Activated CD4-positive, alpha-beta T cell treated with anti-CD3 and anti-CD28 coated beads for 36 hours (primary cell): ENCODE results near the gene CD24. TPM values are rescaled to one million over a fixed set of nuclear protein-coding genes. Genes with fewer than 3 reads are reported as not detected.
"Not testable (repeated sequence)": the region's sequence is repeated elsewhere in the genome, so short reads cannot be mapped to it uniquely, and the experiment has no call there.

Experiments
- ATAC-seq: fragments of 200-7000 bp; cut with Tn5 transposase; one replicate; pipeline ENCODE4 v1.10.0; 2021; ENCODE audit warnings: mild to moderate bottlenecking, moderate library complexity
- CTCF ChIA-PET: fragments of 350-600 bp; sonication (Branson Sonifier 250); formaldehyde crosslinking; loops from one replicate; lab custom pipeline; 2021; ENCODE audit warnings: antibody characterized with exemption; lab: Charles Lee
- POLR2A ChIA-PET: fragments of 350-600 bp; sonication (Branson Sonifier 250); formaldehyde crosslinking; loops from one replicate; lab custom pipeline; 2021; ENCODE audit warnings: antibody characterized with exemption, inconsistent platforms; lab: Charles Lee
- DNase-seq: peaks from one replicate; pipeline ENCODE4 v3.0.0-alpha.2; 2020
- H3K27ac Mint-ChIP-seq: one replicate; pipeline ENCODE4 v1.8.0; 2021; ENCODE audit warnings: mixed read lengths
- H3K27me3 Mint-ChIP-seq: one replicate; pipeline ENCODE4 v1.8.0; 2021; ENCODE audit warnings: mixed read lengths
- H3K36me3 Mint-ChIP-seq: one replicate; pipeline ENCODE4 v1.8.0; 2021; ENCODE audit warnings: low read depth, mixed read lengths
- H3K4me1 Mint-ChIP-seq: one replicate; pipeline ENCODE4 v1.8.0; 2021; ENCODE audit warnings: mixed read lengths
- H3K4me3 Mint-ChIP-seq: one replicate; pipeline ENCODE4 v1.8.0; 2021; ENCODE audit warnings: mild to moderate bottlenecking, moderate library complexity, mixed read lengths
- H3K9me3 Mint-ChIP-seq: one replicate; pipeline ENCODE4 v1.8.0; 2021; ENCODE audit warnings: low read depth, mixed read lengths
- intact Hi-C, 2 experiments: fragments of 100-400 bp; cut with DNase I in 1 of 2; cut with micrococcal nuclease in 1 of 2; formaldehyde crosslinking; loops; one replicate each; pipeline versions ENCODE4 v1.14.2 to v1.15.1; 2022 to 2024; cut with DNase I, micrococcal nuclease
- total RNA-seq, 2 experiments: library from RNA; stranded (reverse); gene quantifications; one replicate each; pipeline ENCODE4 v1.2.3, GENCODE V29; 2021

Gene CD24
- total RNA-seq, 2 experiments from 2014 or later = 0.21 TPM; not detected in 1

GRCh38 chr6:106980926-106981325 lies 6.4 kb upstream of the CD24 start:
- no peaks in the 10 kb centered on the region for H3K36me3 Mint-ChIP-seq
- ATAC-seq (no peak), DNase-seq (no peak)
- ChIA-PET CTCF (interaction anchor here (0.8 to 1.1 kb wide), 2 partner anchors 297 to 701 kb away, joined by 3 to 4 read pairs; no protein-coding TSS in a partner anchor), POLR2A (no interaction called here)
- H3K27ac Mint-ChIP-seq = no peak overlapping the region
- H3K27me3 Mint-ChIP-seq = peaks cover 28% of the 10 kb centered on the region
- H3K9me3 Mint-ChIP-seq = no peaks in the 10 kb centered on the region
- no peak overlapping the region for H3K4me3 Mint-ChIP-seq
- intact Hi-C loops = no loop called here
- H3K4me1 Mint-ChIP-seq = peaks cover 2% of the 10 kb centered on the region

- H3K4me1 Mint-ChIP-seq = peaks cover 5% of the 10 kb centered on the region
- intact Hi-C loops = loop anchor here (1.0 to 10.0 kb wide), 8 partner anchors 371 to 644 kb away; partner anchors contain the start of gene CRYBG1 (in 1 of the 2)
- DNase-seq = peak; percentile 91
- peaks cover 29% of the 10 kb centered on the region for H3K27me3 Mint-ChIP-seq
- peak; percentile 60 for ATAC-seq
- no peak overlapping the region for H3K27ac Mint-ChIP-seq
- H3K9me3 Mint-ChIP-seq = no peaks in the 10 kb centered on the region
- POLR2A ChIA-PET = interaction anchor here (0.5 to 0.7 kb wide), 3 partner anchors 110 to 383 kb away, joined by 3 to 5 read pairs (median 3); no protein-coding TSS in a partner anchor
- no peaks in the 10 kb centered on the region for H3K36me3 Mint-ChIP-seq
- no peak overlapping the region for H3K4me3 Mint-ChIP-seq
- CTCF ChIA-PET = interaction anchor here (0.5 to 1.5 kb wide), 43 partner anchors 10 to 646 kb away, joined by 3 to 19 read pairs (median 4); partner anchors contain the start of genes CRYBG1, QRSL1 and RTN4IP1
Measured at GRCh38 chr6:106979435-106979884, 4.9 kb upstream of the CD24 start.

GRCh38 chr6:106977246-106977645 lies 2.7 kb upstream of the CD24 start:
- Mint-ChIP-seq H3K36me3 (no peaks in the 10 kb centered on the region), H3K9me3 (no peaks in the 10 kb centered on the region), H3K4me3 (no peak overlapping the region), H3K4me1 (peaks cover 11% of the 10 kb centered on the region), H3K27ac (no peak overlapping the region), H3K27me3 (peaks cover 44% of the 10 kb centered on the region)
- ATAC-seq (no peak), DNase-seq (no peak)
- intact Hi-C loops = loop anchor here (5.0 to 10.0 kb wide), 2 partner anchors 410 to 612 kb away; partner anchors contain the start of gene CRYBG1 (in 1 of the 2)
- CTCF ChIA-PET = interaction anchor here (0.9 to 1.7 kb wide), 4 partner anchors 12 to 369 kb away, joined by 3 to 7 read pairs (median 6); no protein-coding TSS in a partner anchor
- POLR2A ChIA-PET = interaction anchor here (0.6 kb wide), 2 partner anchors 32 to 482 kb away, joined by 3 to 8 read pairs; no protein-coding TSS in a partner anchor

- H3K27ac Mint-ChIP-seq = no peak overlapping the region
- intact Hi-C loops = loop anchor here (5.0 to 10.0 kb wide), 2 partner anchors 409 to 611 kb away; partner anchors contain the start of gene CRYBG1 (in 1 of the 2)
- CTCF ChIA-PET = interaction anchor here (0.6 to 1.7 kb wide), 3 partner anchors 182 to 368 kb away, joined by 3 to 7 read pairs (median 3); no protein-coding TSS in a partner anchor
- H3K36me3 Mint-ChIP-seq = no peaks in the 10 kb centered on the region
- peaks cover 50% of the 10 kb centered on the region for H3K27me3 Mint-ChIP-seq
- DNase-seq (no peak), ATAC-seq (no peak)
- POLR2A ChIA-PET = no interaction called here
- H3K9me3 Mint-ChIP-seq = no peaks in the 10 kb centered on the region
- H3K4me1 Mint-ChIP-seq = peaks cover 11% of the 10 kb centered on the region
- H3K4me3 Mint-ChIP-seq = no peak overlapping the region
Measured at GRCh38 chr6:106976270-106976669, 1.7 kb upstream of the CD24 start.

GRCh38 chr6:106975738-106976064 lies 1.2 kb upstream of the CD24 start:
- DNase-seq = no peak
- no peaks in the 10 kb centered on the region for H3K9me3 Mint-ChIP-seq
- H3K4me1 Mint-ChIP-seq = peaks cover 11% of the 10 kb centered on the region
- peaks cover 49% of the 10 kb centered on the region for H3K27me3 Mint-ChIP-seq
- no peaks in the 10 kb centered on the region for H3K36me3 Mint-ChIP-seq
- no peak overlapping the region for H3K27ac Mint-ChIP-seq
- intact Hi-C loops = loop anchor here (1.0 to 10.0 kb wide), 3 partner anchors 408 to 611 kb away; partner anchors contain the start of gene CRYBG1 (in 1 of the 2)
- CTCF ChIA-PET = interaction anchor here (0.6 kb wide), 1 partner anchor 231 kb away, joined by 3 read pairs; no protein-coding TSS in a partner anchor
- ATAC-seq = no peak
- peak overlapping the region; percentile 44 for H3K4me3 Mint-ChIP-seq
- POLR2A ChIA-PET = no interaction called here

- Mint-ChIP-seq H3K4me3 (peak overlapping the region; percentile 44), H3K36me3 (no peaks in the 10 kb centered on the region), H3K27ac (no peak overlapping the region), H3K4me1 (peaks cover 11% of the 10 kb centered on the region), H3K27me3 (peaks cover 47% of the 10 kb centered on the region), H3K9me3 (no peaks in the 10 kb centered on the region)
- ATAC-seq (peak; percentile 23), DNase-seq (peak; percentile 25)
- intact Hi-C loops = loop anchor here (1.0 to 10.0 kb wide), 3 partner anchors 408 to 610 kb away; partner anchors contain the start of gene CRYBG1 (in 1 of the 2)
- CTCF ChIA-PET = no interaction called here
- POLR2A ChIA-PET = no interaction called here
Measured at GRCh38 chr6:106974999-106975737, 639 bp upstream of the CD24 start.

GRCh38 chr6:106973836-106974335 lies 643 bp downstream of the CD24 start:
- Mint-ChIP-seq H3K27me3 (peaks cover 49% of the 10 kb centered on the region), H3K27ac (no peak overlapping the region), H3K4me1 (peaks cover 11% of the 10 kb centered on the region), H3K4me3 (peak overlapping the region; percentile 44), H3K36me3 (no peaks in the 10 kb centered on the region), H3K9me3 (no peaks in the 10 kb centered on the region)
- CTCF ChIA-PET = no interaction called here
- intact Hi-C loops = loop anchor here in 1 of 2 experiments (10.0 kb wide), 1 partner anchor 609 kb away; the partner anchor contains the start of gene CRYBG1
- POLR2A ChIA-PET = no interaction called here
- DNase-seq = peak; percentile 5
- no peak for ATAC-seq

GRCh38 chr6:106973018-106973835 lies 1.3 kb downstream of the CD24 start:
- H3K27me3 Mint-ChIP-seq = peaks cover 50% of the 10 kb centered on the region

GRCh38 chr6:106972500-106972899 lies 2.0 kb downstream of the CD24 start:
- no peak for DNase-seq

More at GRCh38 chr6:106973018-106973835, 1.3 kb downstream of the CD24 start:
- ChIA-PET CTCF (no interaction called here), POLR2A (no interaction called here)
- DNase-seq (peak; percentile 30), ATAC-seq (no peak)
- H3K4me1 Mint-ChIP-seq = peaks cover 11% of the 10 kb centered on the region
- no peak overlapping the region for H3K27ac Mint-ChIP-seq
- no peaks in the 10 kb centered on the region for H3K9me3 Mint-ChIP-seq
- intact Hi-C loops = loop anchor here in 1 of 2 experiments (10.0 kb wide), 1 partner anchor 608 kb away; the partner anchor contains the start of gene CRYBG1
- H3K36me3 Mint-ChIP-seq = no peaks in the 10 kb centered on the region
- H3K4me3 Mint-ChIP-seq = peak overlapping the region; percentile 44

GRCh38 chr6:106970769-106971168 lies 3.8 kb downstream of the CD24 start:
- H3K4me3 Mint-ChIP-seq, POLR2A ChIA-PET, CTCF ChIA-PET, H3K36me3 Mint-ChIP-seq, H3K9me3 Mint-ChIP-seq, ATAC-seq, H3K4me1 Mint-ChIP-seq, DNase-seq, H3K27ac Mint-ChIP-seq: not testable (repeated sequence)
- H3K27me3 Mint-ChIP-seq = peaks cover 40% of the 10 kb centered on the region
- intact Hi-C loops = loop anchor here in 1 of 2 experiments (10.0 kb wide), 1 partner anchor 606 kb away; the partner anchor contains the start of gene CRYBG1

More at GRCh38 chr6:106972500-106972899, 2.0 kb downstream of the CD24 start:
- peaks cover 47% of the 10 kb centered on the region for H3K27me3 Mint-ChIP-seq
- intact Hi-C loops = loop anchor here in 1 of 2 experiments (10.0 kb wide), 1 partner anchor 608 kb away; the partner anchor contains the start of gene CRYBG1
- H3K4me3 Mint-ChIP-seq = no peak overlapping the region
- CTCF ChIA-PET = no interaction called here
- no peaks in the 10 kb centered on the region for H3K9me3 Mint-ChIP-seq
- ATAC-seq = no peak
- POLR2A ChIA-PET = no interaction called here
- H3K27ac Mint-ChIP-seq = no peak overlapping the region
- H3K36me3 Mint-ChIP-seq = no peaks in the 10 kb centered on the region
- H3K4me1 Mint-ChIP-seq = peaks cover 11% of the 10 kb centered on the region
